ENCODE results near the gene AGAP1.

The AGAP1 gene

GRCh38 chr2:235542733-235543127 is 48.9 kb downstream of the AGAP1 start:
- Histone ChIP-seq H3K9me3 (ENCODE audit: control insufficient read depth, insufficient read depth, low read length) (no peaks in the 10 kb centered on the region), H3K4me2 (ENCODE audit: low read length) (no peak overlapping the region), H3K4me3 (ENCODE audit: low read length) (no peak overlapping the region), H4K20me1 (ENCODE audit: control insufficient read depth, insufficient read depth, low read depth, low read length) (no peaks in the 10 kb centered on the region), H3K27ac (ENCODE audit: low read depth, low read length) (no peak overlapping the region), H3K36me3 (ENCODE audit: control insufficient read depth, low read length) (no peaks in the 10 kb centered on the region), H3K4me1 (ENCODE audit: control insufficient read depth, low read length) (no peaks in the 10 kb centered on the region), H3K79me2 (ENCODE audit: control insufficient read depth, low read length) (no peaks in the 10 kb centered on the region), H3F3A (ENCODE audit: control insufficient read depth, insufficient read depth) (no peaks in the 10 kb centered on the region), H3K27me3 (ENCODE audit: control insufficient read depth, low read length) (no peaks in the 10 kb centered on the region), H3K9me2 (replicated peaks; ENCODE audit: control insufficient read depth, low read length) (no peaks in the 10 kb centered on the region)
- TF ChIP-seq EZH2phosphoT487 (IDR thresholded peaks at IDR 0.05; ENCODE audit: borderline replicate concordance, low read length) = no peak
- TF ChIP-seq, protein P1, sequence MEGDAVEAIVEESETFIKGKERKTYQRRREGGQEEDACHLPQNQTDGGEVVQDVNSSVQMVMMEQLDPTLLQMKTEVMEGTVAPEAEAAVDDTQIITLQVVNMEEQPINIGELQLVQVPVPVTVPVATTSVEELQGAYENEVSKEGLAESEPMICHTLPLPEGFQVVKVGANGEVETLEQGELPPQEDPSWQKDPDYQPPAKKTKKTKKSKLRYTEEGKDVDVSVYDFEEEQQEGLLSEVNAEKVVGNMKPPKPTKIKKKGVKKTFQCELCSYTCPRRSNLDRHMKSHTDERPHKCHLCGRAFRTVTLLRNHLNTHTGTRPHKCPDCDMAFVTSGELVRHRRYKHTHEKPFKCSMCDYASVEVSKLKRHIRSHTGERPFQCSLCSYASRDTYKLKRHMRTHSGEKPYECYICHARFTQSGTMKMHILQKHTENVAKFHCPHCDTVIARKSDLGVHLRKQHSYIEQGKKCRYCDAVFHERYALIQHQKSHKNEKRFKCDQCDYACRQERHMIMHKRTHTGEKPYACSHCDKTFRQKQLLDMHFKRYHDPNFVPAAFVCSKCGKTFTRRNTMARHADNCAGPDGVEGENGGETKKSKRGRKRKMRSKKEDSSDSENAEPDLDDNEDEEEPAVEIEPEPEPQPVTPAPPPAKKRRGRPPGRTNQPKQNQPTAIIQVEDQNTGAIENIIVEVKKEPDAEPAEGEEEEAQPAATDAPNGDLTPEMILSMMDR (IDR thresholded peaks at IDR 0.05; ENCODE audit: low read depth, low read length, poor library complexity, severe bottlenecking) = no peak

DNA sequence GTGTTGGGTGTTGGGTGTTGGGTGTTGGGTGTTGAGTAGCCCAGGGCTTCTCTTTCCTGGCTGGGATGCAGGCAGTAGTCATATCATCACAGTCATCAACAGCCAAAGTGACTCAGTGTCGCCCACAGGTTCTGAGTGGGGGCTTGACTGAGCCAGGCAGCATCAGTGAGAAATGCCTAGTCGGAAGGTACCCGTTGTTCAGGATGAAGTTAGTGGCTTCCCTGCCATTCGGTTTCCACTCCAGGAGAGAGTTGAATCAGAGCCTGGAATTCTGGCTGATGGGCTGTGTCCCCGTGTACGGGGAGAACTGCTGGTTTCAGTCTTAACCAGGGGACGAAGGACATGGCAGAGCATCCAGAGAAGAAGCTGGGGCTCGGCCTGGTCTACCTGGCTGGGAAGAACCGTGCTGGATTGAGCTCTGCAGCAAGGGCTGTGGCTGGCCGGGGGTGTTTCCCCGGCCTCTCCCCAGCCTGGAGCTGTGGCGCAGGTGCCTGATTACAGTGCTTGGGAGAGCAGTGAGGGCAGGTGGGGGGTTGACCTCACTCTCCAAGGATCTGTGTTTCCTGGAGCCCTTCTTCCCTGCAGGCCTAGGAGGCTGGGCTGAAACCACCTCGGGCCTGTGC is 49.4 kb downstream of the AGAP1 start:
- no peaks in the 10 kb centered on the region for H3K36me3 ChIP-seq (ENCODE audit: control insufficient read depth, low read length)
- no peak overlapping the region for H3K4me2 ChIP-seq (ENCODE audit: low read length)

GRCh38 chr2:235543851-235544688 is 50.2 kb downstream of the AGAP1 start:
- Histone ChIP-seq H3K4me2 (ENCODE audit: low read length) (no peak overlapping the region), H3K79me2 (ENCODE audit: control insufficient read depth, low read length) (no peaks in the 10 kb centered on the region), H3K4me3 (ENCODE audit: low read length) (no peak overlapping the region), H4K20me1 (ENCODE audit: control insufficient read depth, insufficient read depth, low read depth, low read length) (no peaks in the 10 kb centered on the region), H3K27ac (ENCODE audit: low read depth, low read length) (no peak overlapping the region), H3K27me3 (ENCODE audit: control insufficient read depth, low read length) (no peaks in the 10 kb centered on the region), H3F3A (ENCODE audit: control insufficient read depth, insufficient read depth) (no peaks in the 10 kb centered on the region), H3K4me1 (ENCODE audit: control insufficient read depth, low read length) (no peaks in the 10 kb centered on the region), H3K9me3 (ENCODE audit: control insufficient read depth, insufficient read depth, low read length) (no peaks in the 10 kb centered on the region), H3K9me2 (replicated peaks; ENCODE audit: control insufficient read depth, low read length) (no peaks in the 10 kb centered on the region), H3K36me3 (ENCODE audit: control insufficient read depth, low read length) (no peaks in the 10 kb centered on the region)
- no peak for TF ChIP-seq EZH2phosphoT487 (IDR thresholded peaks at IDR 0.05; ENCODE audit: borderline replicate concordance, low read length)
- TF ChIP-seq, protein P1 (IDR thresholded peaks at IDR 0.05; ENCODE audit: low read depth, low read length, poor library complexity, severe bottlenecking) = no peak

More for the DNA sequence above, 49.4 kb downstream of the AGAP1 start:
- no peaks in the 10 kb centered on the region for H3K4me1 ChIP-seq (ENCODE audit: control insufficient read depth, low read length)
- no peaks in the 10 kb centered on the region for H3K9me2 ChIP-seq (replicated peaks; ENCODE audit: control insufficient read depth, low read length)
- no peaks in the 10 kb centered on the region for H3F3A ChIP-seq (ENCODE audit: control insufficient read depth, insufficient read depth)
- H4K20me1 ChIP-seq (ENCODE audit: control insufficient read depth, insufficient read depth, low read depth, low read length) = no peaks in the 10 kb centered on the region
- H3K4me3 ChIP-seq (ENCODE audit: low read length) = no peak overlapping the region
- TF ChIP-seq EZH2phosphoT487 (IDR thresholded peaks at IDR 0.05; ENCODE audit: borderline replicate concordance, low read length) = no peak
- TF ChIP-seq, protein P1 (IDR thresholded peaks at IDR 0.05; ENCODE audit: low read depth, low read length, poor library complexity, severe bottlenecking) = no peak
- H3K27ac ChIP-seq (ENCODE audit: low read depth, low read length) = no peak overlapping the region
- H3K79me2 ChIP-seq (ENCODE audit: control insufficient read depth, low read length) = no peaks in the 10 kb centered on the region
- no peaks in the 10 kb centered on the region for H3K27me3 ChIP-seq (ENCODE audit: control insufficient read depth, low read length)
- H3K9me3 ChIP-seq (ENCODE audit: control insufficient read depth, insufficient read depth, low read length) = no peaks in the 10 kb centered on the region

All from DOHH2 (cell line).